CD4-positive, alpha-beta memory T cell (primary cell): ENCODE results near the gene NUP160. TPM values are rescaled to one million over a fixed set of nuclear protein-coding genes. Genes with fewer than 3 reads are reported as not detected.
"Not testable (repeated sequence)": the region's sequence is repeated elsewhere in the genome, so short reads cannot be mapped to it uniquely, and the experiment has no call there.

Experiments
- CTCF ChIA-PET: fragments of 350-600 bp; sonication (Branson Sonifier 250); formaldehyde crosslinking; loops from one replicate; lab custom pipeline; 2021; ENCODE audit warnings: inconsistent platforms; ENCODE audit not compliant: partially characterized antibody; lab: Charles Lee
- POLR2A ChIA-PET: fragments of 350-600 bp; sonication (Branson Sonifier 250); formaldehyde crosslinking; loops from one replicate; lab custom pipeline; 2021; ENCODE audit not compliant: partially characterized antibody; lab: Charles Lee
- DNase-seq, 5 donors: peaks; one replicate each; pipeline versions ENCODE4 v3.0.0 to v3.0.0-alpha.2; 2020 to 2022; ENCODE audit warnings: mixed read lengths in 1 of 5
- H3K27ac ChIP-seq: one replicate; pipeline ENCODE4 v1.7.0; 2013; ENCODE audit warnings: low read depth, low read length
- H3K27me3 ChIP-seq: 2 replicates; pipeline ENCODE4 v1.7.0; 2013; ENCODE audit warnings: mild to moderate bottlenecking, low read length, moderate library complexity; ENCODE audit not compliant: insufficient read depth
- H3K36me3 ChIP-seq: 2 replicates; pipeline ENCODE4 v1.7.0; 2013; ENCODE audit warnings: mild to moderate bottlenecking, low read length, moderate library complexity; ENCODE audit not compliant: insufficient read depth
- H3K4me1 ChIP-seq: 2 replicates; pipeline ENCODE4 v1.7.0; 2013; ENCODE audit warnings: mild to moderate bottlenecking, low read length, moderate library complexity; ENCODE audit not compliant: insufficient read depth
- H3K4me3 ChIP-seq, 2 donors: one replicate each; pipeline ENCODE4 v1.7.0; 2013; ENCODE audit warnings: low read length in 2 of 2, mild to moderate bottlenecking in 1 of 2
- H3K9me3 ChIP-seq, 2 donors: one replicate each; pipeline ENCODE4 v1.7.0; 2013; ENCODE audit warnings: low read length in 2 of 2, control low read depth in 1 of 2; ENCODE audit not compliant: control insufficient read depth in 1 of 2
- H3K27ac Mint-ChIP-seq, 7 donors: one replicate each; pipeline ENCODE4 v1.8.0; 2020 to 2021; ENCODE audit warnings: mixed read lengths in 7 of 7, mild to moderate bottlenecking in 6 of 7, inconsistent platforms in 3 of 7, moderate library complexity in 3 of 7
- H3K27me3 Mint-ChIP-seq, 2 donors: one replicate each; pipeline ENCODE4 v1.8.0; 2020 to 2021; ENCODE audit warnings: mixed read lengths in 2 of 2
- H3K36me3 Mint-ChIP-seq, 2 donors: one replicate each; pipeline ENCODE4 v1.8.0; 2020 to 2021; ENCODE audit warnings: mixed read lengths in 2 of 2, inconsistent platforms in 1 of 2, mild to moderate bottlenecking in 1 of 2
- H3K4me1 Mint-ChIP-seq, 4 donors: one replicate each; pipeline ENCODE4 v1.8.0; 2020 to 2021; ENCODE audit warnings: mixed read lengths in 4 of 4, mild to moderate bottlenecking in 1 of 4
- H3K4me3 Mint-ChIP-seq, 8 donors: one replicate each; pipeline ENCODE4 v1.8.0; 2020 to 2021; ENCODE audit warnings: mixed read lengths in 8 of 8, mild to moderate bottlenecking in 7 of 8, moderate library complexity in 6 of 8, inconsistent platforms in 3 of 8
- H3K9me3 Mint-ChIP-seq, 8 donors: one replicate each; pipeline ENCODE4 v1.8.0; 2020 to 2021; ENCODE audit warnings: mixed read lengths in 8 of 8, mild to moderate bottlenecking in 5 of 8, inconsistent platforms in 3 of 8, moderate library complexity in 1 of 8
- intact Hi-C: fragments of 100-400 bp; cut with micrococcal nuclease; formaldehyde crosslinking; loops from one replicate; pipeline ENCODE4 v1.15.1; 2023
- polyA plus RNA-seq, 2 donors: library from polyadenylated mRNA; unstranded; fragments of 300-500 nt; fragmentation: Illumina TruSeq; gene quantifications; one replicate each; pipeline ENCODE4 v1.2.3, GENCODE V29; 2021
- total RNA-seq, 2 experiments: library from RNA; stranded (reverse); gene quantifications; one replicate each; pipeline ENCODE4 v1.2.3, GENCODE V29; 2021

The NUP160 gene
- total RNA-seq (10 to 100 TPM; 57.6 to 62.2 TPM), polyA plus RNA-seq (10 to 100 TPM; 35.6 to 44.3 TPM)

- intact Hi-C loops, result loop anchor here (1.0 to 10.0 kb wide), 5 partner anchors 81 to 421 kb away; partner anchors contain the start of genes AGBL2, CELF1, FNBP4 and MTCH2
- Mint-ChIP-seq H3K27ac (peak within 1 kb of the TSS; percentile 93 to 100 (median 99)), H3K36me3 (peaks cover 14 to 32% of the 10 kb centered on the region in 2 donors), H3K4me1 (peaks cover 31 to 72% (median 51%) of the 10 kb centered on the region in 4 donors), H3K27me3 (no peaks in the 10 kb centered on the region), H3K9me3 (no peaks in the 10 kb centered on the region), H3K4me3 (peak within 1 kb of the TSS; percentile 95 to 100 (median 99))
- ChIA-PET CTCF (interaction anchor here (0.6 kb wide), 1 partner anchor 84 kb away, joined by 4 read pairs; no protein-coding TSS in a partner anchor), POLR2A (interaction anchor here (1.0 to 1.9 kb wide), 11 partner anchors 9 to 270 kb away, joined by 3 to 17 read pairs (median 4); partner anchors contain the start of gene FNBP4)
- Histone ChIP-seq H3K36me3 (peaks cover 12% of the 10 kb centered on the region), H3K4me3 (peak within 1 kb of the TSS; percentile 70 to 91), H3K9me3 (no peaks in the 10 kb centered on the region), H3K27me3 (no peaks in the 10 kb centered on the region), H3K27ac (peak within 1 kb of the TSS; percentile 97), H3K4me1 (peaks cover 64% of the 10 kb centered on the region)
- peak; percentile 85 to 88 (median 86) for DNase-seq
These were observed at the start of gene NUP160 for GRCh38 chr11:47847892-47848699. NUP160 (minus strand) TSS chr11:47848350; CDS start chr11:47848318, 32 bp downstream.

GRCh38 chr11:47896199-47896598 lies 48.0 kb upstream of the NUP160 start:
- no peaks in the 10 kb centered on the region for H3K27me3 Mint-ChIP-seq
- H3K27ac ChIP-seq, result no peak overlapping the region
- H3K4me3 ChIP-seq, result no peak overlapping the region
- peaks cover 7 to 18% (median 13%) of the 10 kb centered on the region in 4 donors for H3K4me1 Mint-ChIP-seq
- peaks cover 0 to 2% (median 0%) of the 10 kb centered on the region in 8 donors for H3K9me3 Mint-ChIP-seq
- CTCF ChIA-PET, result no interaction called here
- DNase-seq, result no peak
- H3K36me3 Mint-ChIP-seq, result peaks cover 0 to 2% of the 10 kb centered on the region in 2 donors
- no peak overlapping the region for H3K4me3 Mint-ChIP-seq
- peaks cover 10% of the 10 kb centered on the region for H3K4me1 ChIP-seq
- H3K27me3 ChIP-seq, result no peaks in the 10 kb centered on the region
- H3K9me3 ChIP-seq, result no peaks in the 10 kb centered on the region
- H3K27ac Mint-ChIP-seq, result no peak overlapping the region
- no peaks in the 10 kb centered on the region for H3K36me3 ChIP-seq
- POLR2A ChIA-PET, result no interaction called here
- intact Hi-C loops, result no loop called here

- H3K36me3 ChIP-seq, result no peaks in the 10 kb centered on the region
- H3K36me3 Mint-ChIP-seq, result peaks cover 0 to 2% of the 10 kb centered on the region in 2 donors
- no peak overlapping the region for H3K4me3 Mint-ChIP-seq
- CTCF ChIA-PET, result interaction anchor here (1.3 kb wide), 1 partner anchor 39 kb away, joined by 3 read pairs; no protein-coding TSS in a partner anchor
- H3K4me1 ChIP-seq, result peaks cover 12% of the 10 kb centered on the region
- no peak overlapping the region for H3K4me3 ChIP-seq
- H3K27me3 Mint-ChIP-seq, result no peaks in the 10 kb centered on the region
- no peaks in the 10 kb centered on the region for H3K27me3 ChIP-seq
- DNase-seq, result no peak
- H3K27ac ChIP-seq, result no peak overlapping the region
- H3K27ac Mint-ChIP-seq, result no peak overlapping the region
- POLR2A ChIA-PET, result no interaction called here
- H3K4me1 Mint-ChIP-seq, result peaks cover 11 to 24% (median 14%) of the 10 kb centered on the region in 4 donors
- H3K9me3 ChIP-seq, result no peaks in the 10 kb centered on the region
- intact Hi-C loops, result no loop called here
- peaks cover 0 to 2% (median 0%) of the 10 kb centered on the region in 8 donors for H3K9me3 Mint-ChIP-seq
These were observed 46.9 kb upstream of the NUP160 start for GRCh38 chr11:47895035-47895434.

- H3K27ac Mint-ChIP-seq, H3K27me3 ChIP-seq, H3K9me3 ChIP-seq, H3K27me3 Mint-ChIP-seq, H3K4me3 Mint-ChIP-seq, H3K9me3 Mint-ChIP-seq, H3K27ac ChIP-seq, POLR2A ChIA-PET, H3K36me3 Mint-ChIP-seq, H3K36me3 ChIP-seq, CTCF ChIA-PET, H3K4me3 ChIP-seq, intact Hi-C loops, DNase-seq: not testable (repeated sequence)
- peaks cover 26% of the 10 kb centered on the region for H3K4me1 ChIP-seq
- H3K4me1 Mint-ChIP-seq, result peaks cover 23 to 31% (median 24%) of the 10 kb centered on the region in 4 donors
These were observed 44.6 kb upstream of the NUP160 start for GRCh38 chr11:47892546-47893276.

- peaks cover 23 to 32% (median 29%) of the 10 kb centered on the region in 4 donors for H3K4me1 Mint-ChIP-seq
- Histone ChIP-seq H3K4me1 (peaks cover 33% of the 10 kb centered on the region), H3K27ac (no peak overlapping the region), H3K4me3 (no peak overlapping the region), H3K27me3 (no peaks in the 10 kb centered on the region), H3K36me3 (no peaks in the 10 kb centered on the region), H3K9me3 (no peaks in the 10 kb centered on the region)
- peaks cover 0 to 2% of the 10 kb centered on the region in 2 donors for H3K36me3 Mint-ChIP-seq
- CTCF ChIA-PET, result no interaction called here
- intact Hi-C loops, result no loop called here
- no peak overlapping the region for H3K4me3 Mint-ChIP-seq
- H3K9me3 Mint-ChIP-seq, result peaks cover 0 to 2% (median 0%) of the 10 kb centered on the region in 8 donors
- DNase-seq, result no peak
- no peak overlapping the region for H3K27ac Mint-ChIP-seq
- POLR2A ChIA-PET, result no interaction called here
- H3K27me3 Mint-ChIP-seq, result no peaks in the 10 kb centered on the region
These were observed 43.7 kb upstream of the NUP160 start for GRCh38 chr11:47891886-47892285.

GRCh38 chr11:47889714-47890441 lies 41.7 kb upstream of the NUP160 start:
- Histone ChIP-seq H3K27me3 (no peaks in the 10 kb centered on the region), H3K9me3 (no peaks in the 10 kb centered on the region), H3K36me3 (no peaks in the 10 kb centered on the region), H3K4me3 (peak overlapping the region in 1 of 2 donors; percentile 18), H3K4me1 (peaks cover 53% of the 10 kb centered on the region), H3K27ac (no peak overlapping the region)
- no peaks in the 10 kb centered on the region for H3K27me3 Mint-ChIP-seq
- peaks cover 32 to 47% (median 41%) of the 10 kb centered on the region in 4 donors for H3K4me1 Mint-ChIP-seq
- ChIA-PET POLR2A (no interaction called here), CTCF (interaction anchor here (1.2 to 1.3 kb wide), 2 partner anchors 21 to 36 kb away, joined by 3 read pairs; no protein-coding TSS in a partner anchor)
- H3K9me3 Mint-ChIP-seq, result peaks cover 0 to 2% (median 0%) of the 10 kb centered on the region in 8 donors
- DNase-seq, result peak in 4 of 5 donors; percentile 21 to 50 (median 42)
- peak overlapping the region; percentile 32 to 87 (median 55) for H3K27ac Mint-ChIP-seq
- intact Hi-C loops, result no loop called here
- peak overlapping the region; percentile 27 to 69 (median 48) for H3K4me3 Mint-ChIP-seq
- H3K36me3 Mint-ChIP-seq, result no peaks in the 10 kb centered on the region
